HG03025 (cell line): ENCODE measurements around the gene RFX1.

Experiments
- ATAC-seq: cut with Tn5 transposase; IDR thresholded peaks from one replicate; pipeline ENCODE4 v1.9.1; 2021; ENCODE audit warnings: mild to moderate bottlenecking, moderate library complexity; ENCODE audit not compliant: unreplicated experiment, low FRiP score

RFX1 gene

DNA sequence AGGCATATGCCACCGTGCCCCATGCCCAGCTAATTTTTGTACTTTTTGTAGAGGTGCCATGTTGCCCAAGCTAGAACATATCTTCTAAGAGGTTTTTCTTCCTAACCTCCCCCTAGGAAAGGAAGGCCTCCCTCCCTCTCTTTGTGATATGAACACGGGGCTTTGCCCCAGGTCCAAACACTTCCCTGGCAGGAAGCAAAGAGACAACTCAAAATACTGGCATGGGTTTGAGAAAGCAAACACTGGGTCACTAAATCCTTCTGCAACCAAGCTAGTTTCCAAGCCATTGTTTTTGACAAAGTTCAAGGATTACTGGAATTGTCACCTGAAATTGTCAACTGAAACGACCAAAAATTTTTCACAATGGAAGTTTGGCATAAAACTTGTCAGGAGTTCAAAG lies 91.3 kb downstream of the RFX1 start:
- no peak for ATAC-seq

DNA sequence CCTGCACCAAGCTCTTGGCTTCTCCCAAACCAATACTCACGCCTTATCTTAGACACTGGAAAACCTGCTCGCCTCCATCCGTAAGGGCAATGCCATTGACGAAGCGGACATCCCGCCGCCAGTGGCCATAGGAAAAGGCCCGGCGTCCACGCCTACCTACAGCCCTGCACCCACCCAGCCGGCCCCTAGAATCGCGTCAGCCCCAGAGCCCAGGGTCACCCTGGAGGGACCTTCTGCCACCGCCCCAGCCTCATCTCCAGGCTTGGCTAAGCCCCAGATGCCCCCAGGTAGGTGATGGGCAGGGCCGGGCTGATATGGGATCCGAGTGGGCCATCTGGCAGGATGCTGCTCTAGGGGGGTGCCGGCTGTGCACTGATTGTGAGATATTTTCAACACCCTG lies 92.8 kb downstream of the RFX1 start:
- no peak for ATAC-seq
